Rectal smooth muscle tissue (tissue), 1 donor: ENCODE results near the gene STEAP4.

Source experiments
- H3K27ac ChIP-seq: one replicate; pipeline ENCODE4 v1.7.0; 2013; ENCODE audit warnings: low read depth, low read length, inconsistent platforms
- H3K27me3 ChIP-seq: one replicate; pipeline ENCODE4 v1.7.0; 2013; ENCODE audit warnings: low read length; ENCODE audit not compliant: control insufficient read depth, insufficient read depth
- H3K36me3 ChIP-seq: one replicate; pipeline ENCODE4 v1.7.0; 2013; ENCODE audit warnings: low read length; ENCODE audit not compliant: control insufficient read depth, insufficient read depth
- H3K4me1 ChIP-seq: one replicate; pipeline ENCODE4 v1.7.0; 2013; ENCODE audit warnings: low read length; ENCODE audit not compliant: control insufficient read depth, insufficient read depth
- H3K4me3 ChIP-seq: one replicate; pipeline ENCODE4 v1.7.0; 2013; ENCODE audit warnings: low read length
- H3K9ac ChIP-seq: one replicate; pipeline ENCODE4 v1.7.0; 2013; ENCODE audit warnings: low read length

Gene STEAP4

DNA sequence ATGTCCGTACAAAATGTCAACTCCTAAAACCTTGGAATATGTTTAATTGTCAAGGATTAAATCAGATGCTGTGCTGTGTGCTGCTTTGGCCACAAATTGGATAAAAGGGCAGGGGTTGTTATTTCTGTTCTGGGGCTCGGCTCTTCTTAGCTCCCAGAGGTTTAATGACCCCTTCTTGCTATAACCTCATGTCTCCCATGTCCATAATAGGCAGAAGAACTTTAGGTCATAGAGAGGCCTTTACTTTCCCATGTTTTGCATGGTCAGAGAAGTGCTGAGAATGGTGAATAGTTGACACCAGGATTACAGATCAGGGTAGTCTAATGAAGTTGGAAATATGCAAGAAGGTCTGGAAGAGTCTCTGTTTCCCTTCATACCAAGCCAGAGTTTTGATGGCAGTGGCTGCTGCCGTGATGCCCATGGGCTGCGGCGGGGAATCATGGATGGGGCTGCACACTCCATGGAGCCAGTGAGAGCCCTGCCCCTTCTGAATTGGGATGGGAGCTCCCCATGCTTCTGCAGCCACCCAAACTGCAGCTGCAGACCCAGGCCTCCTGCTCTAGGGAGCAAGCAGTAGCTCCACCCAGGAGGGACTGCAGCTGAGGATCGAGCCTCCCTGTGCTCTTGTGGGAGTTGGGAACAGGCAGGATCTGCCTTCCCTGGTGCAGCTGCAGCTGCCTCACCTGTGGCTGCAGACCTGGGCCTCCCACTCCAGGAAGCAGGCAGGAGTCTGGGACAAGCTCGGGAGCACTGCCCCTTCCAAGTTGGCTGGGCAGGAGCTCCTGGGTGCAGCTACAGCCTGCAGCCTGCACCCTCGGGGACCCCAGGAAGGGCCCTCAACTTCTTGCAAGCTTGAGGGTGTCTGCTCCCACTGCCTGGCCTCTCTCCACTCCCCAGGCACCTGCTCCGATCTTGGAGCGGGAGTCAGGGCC is 23.1 kb upstream of the STEAP4 start:
- Histone ChIP-seq H3K4me3 (no peak overlapping the region), H3K4me1 (no peaks in the 10 kb centered on the region), H3K9ac (no peak overlapping the region), H3K36me3 (no peaks in the 10 kb centered on the region), H3K27ac (no peak overlapping the region), H3K27me3 (no peaks in the 10 kb centered on the region)

DNA sequence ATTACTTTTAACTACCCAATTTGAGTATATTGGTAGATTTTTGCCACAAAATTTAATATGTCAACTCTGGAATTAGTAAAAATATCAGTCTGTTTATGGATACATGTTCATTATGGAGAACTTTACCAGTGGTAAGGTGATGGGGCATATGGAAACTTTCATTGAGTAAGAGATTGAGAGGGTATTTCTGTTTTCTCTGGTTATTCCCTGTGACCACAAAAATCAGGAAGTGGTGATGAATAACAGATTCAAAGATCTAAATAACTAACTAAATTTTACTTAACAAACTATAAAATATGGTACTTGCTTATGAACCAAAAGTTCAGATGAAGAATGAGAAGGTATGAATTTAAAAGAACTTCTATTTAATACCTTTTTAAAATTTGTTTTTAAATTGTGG is 22.1 kb upstream of the STEAP4 start:
- Histone ChIP-seq H3K27me3 (no peaks in the 10 kb centered on the region), H3K36me3 (no peaks in the 10 kb centered on the region), H3K4me1 (no peaks in the 10 kb centered on the region), H3K27ac (no peak overlapping the region), H3K4me3 (no peak overlapping the region), H3K9ac (no peak overlapping the region)

DNA sequence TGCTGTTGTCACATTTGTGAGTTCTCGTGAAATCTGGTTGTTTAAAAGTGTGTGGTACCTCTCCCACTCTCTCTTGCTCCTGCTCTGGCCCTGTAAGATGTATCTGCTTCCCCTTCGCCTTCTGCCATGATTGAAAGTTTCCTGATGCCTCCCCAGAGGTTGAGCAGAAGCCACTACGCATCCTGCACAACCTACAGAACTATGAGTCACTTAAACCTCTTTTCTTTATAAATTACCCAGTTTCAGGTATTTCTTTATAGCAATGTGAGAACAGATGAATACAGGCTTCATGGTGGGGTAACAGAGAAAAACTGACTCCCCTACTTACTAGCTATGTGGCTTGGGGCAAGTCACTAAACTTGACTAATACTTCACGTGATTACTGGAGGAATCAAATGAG is 18.0 kb upstream of the STEAP4 start:
- no peaks in the 10 kb centered on the region for H3K27me3 ChIP-seq
- H3K4me3 ChIP-seq, result no peak overlapping the region
- no peaks in the 10 kb centered on the region for H3K4me1 ChIP-seq
- H3K27ac ChIP-seq, result no peak overlapping the region
- no peaks in the 10 kb centered on the region for H3K36me3 ChIP-seq
- no peak overlapping the region for H3K9ac ChIP-seq

DNA sequence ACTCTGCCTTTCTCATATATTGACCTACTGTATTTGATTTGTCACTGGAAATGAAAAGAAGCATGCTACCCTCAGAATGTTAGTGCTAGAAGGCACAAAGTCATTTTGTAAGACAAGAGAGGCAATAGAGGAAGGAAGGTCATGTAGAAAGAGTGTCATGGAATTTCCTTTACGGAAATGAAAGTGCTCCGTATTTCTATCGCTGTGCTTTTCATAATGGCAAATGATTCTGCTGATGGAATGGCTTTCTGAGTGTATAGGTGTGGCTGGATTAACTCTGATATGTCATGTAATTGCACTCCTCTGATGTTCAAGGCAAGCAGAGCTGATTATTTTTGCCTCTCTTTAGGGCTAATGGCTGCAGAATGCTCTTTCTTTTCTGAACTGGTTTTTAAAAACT is 15.5 kb upstream of the STEAP4 start:
- Histone ChIP-seq H3K9ac (no peak overlapping the region), H3K27me3 (no peaks in the 10 kb centered on the region), H3K4me1 (no peaks in the 10 kb centered on the region), H3K27ac (no peak overlapping the region), H3K4me3 (no peak overlapping the region), H3K36me3 (no peaks in the 10 kb centered on the region)

DNA sequence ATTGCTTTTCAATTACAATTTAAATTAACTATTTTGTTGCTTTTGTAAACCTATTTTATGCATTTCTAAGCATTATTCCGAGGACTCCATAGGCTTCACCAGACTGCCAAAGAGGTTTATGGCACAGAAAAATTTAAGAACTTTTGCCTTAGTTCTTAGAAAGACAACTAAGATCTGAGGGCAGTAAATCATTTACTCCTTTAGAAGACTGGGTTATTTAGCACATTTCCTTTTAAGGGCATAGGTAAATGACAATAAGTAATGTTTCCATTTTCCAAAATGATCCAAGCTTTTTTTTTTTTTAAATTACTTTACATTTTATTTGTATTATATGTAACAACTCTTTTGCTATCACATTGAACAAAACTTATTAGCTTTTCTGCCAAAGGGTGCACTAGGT is 15.0 kb upstream of the STEAP4 start:
- H3K27me3 ChIP-seq, result no peaks in the 10 kb centered on the region
- no peak overlapping the region for H3K9ac ChIP-seq
- no peak overlapping the region for H3K4me3 ChIP-seq
- no peaks in the 10 kb centered on the region for H3K4me1 ChIP-seq
- H3K27ac ChIP-seq, result no peak overlapping the region
- no peaks in the 10 kb centered on the region for H3K36me3 ChIP-seq

DNA sequence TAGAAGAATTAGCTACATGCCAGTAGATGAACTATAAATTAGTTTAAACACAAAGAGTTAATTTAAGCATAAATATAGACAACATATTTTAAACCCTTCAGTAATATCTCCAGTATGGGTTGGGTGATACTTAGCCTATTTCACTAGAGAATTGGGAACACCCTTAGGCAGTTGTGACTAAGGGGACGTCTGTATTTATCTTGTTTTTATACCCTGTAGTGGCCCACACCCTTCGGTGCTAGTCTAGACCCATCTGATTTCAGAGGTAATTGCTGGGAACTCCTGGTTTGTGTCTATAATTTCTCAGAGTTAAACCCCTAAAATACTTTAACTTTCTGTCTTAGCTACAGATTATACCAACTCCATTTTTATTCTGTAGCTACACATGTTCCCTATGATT is 11.5 kb upstream of the STEAP4 start:
- no peaks in the 10 kb centered on the region for H3K4me1 ChIP-seq
- no peaks in the 10 kb centered on the region for H3K36me3 ChIP-seq
- H3K27me3 ChIP-seq, result no peaks in the 10 kb centered on the region
- H3K27ac ChIP-seq, result no peak overlapping the region
- H3K4me3 ChIP-seq, result no peak overlapping the region
- no peak overlapping the region for H3K9ac ChIP-seq

DNA sequence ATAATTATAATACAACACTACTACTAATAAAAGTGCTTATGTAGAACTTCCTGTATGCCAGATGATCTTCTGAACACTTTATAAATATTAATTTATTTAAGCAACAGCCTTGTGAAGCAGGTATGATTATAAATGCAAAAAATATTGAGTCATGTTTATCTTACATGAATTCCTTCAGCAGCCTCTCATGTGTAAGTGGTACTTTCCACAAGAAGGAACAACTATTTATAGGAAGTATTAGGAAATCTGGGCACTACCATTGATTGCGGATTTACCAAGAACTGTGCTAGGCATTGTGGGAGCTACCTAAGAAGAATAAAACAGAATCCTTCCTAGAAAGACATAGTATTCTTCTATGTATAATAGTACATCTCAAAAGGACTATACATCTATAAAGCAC is 10.7 kb upstream of the STEAP4 start:
- H3K27me3 ChIP-seq, result no peaks in the 10 kb centered on the region
- H3K4me3 ChIP-seq, result no peak overlapping the region
- no peak overlapping the region for H3K27ac ChIP-seq
- no peaks in the 10 kb centered on the region for H3K4me1 ChIP-seq
- no peak overlapping the region for H3K9ac ChIP-seq
- H3K36me3 ChIP-seq, result no peaks in the 10 kb centered on the region

DNA sequence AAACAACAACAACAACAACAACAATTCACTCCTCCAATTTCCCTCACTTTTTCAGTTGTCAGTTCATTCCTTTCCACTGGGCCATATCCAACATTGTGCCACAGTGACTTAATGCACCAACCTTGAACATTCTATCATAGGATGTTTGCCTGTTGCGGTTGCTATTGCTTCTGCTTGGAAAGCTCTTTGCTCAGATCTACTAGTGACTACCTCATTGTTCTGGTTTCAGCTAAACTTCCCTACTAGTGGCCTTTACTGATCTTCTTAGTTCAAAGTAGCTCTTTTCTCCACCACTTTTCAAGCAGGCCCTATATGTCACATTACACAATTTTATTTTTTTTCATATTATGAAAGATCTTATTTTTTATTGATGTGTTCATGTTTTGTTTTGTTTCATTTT is 9.8 kb upstream of the STEAP4 start:
- Histone ChIP-seq H3K9ac (no peak overlapping the region), H3K4me1 (no peaks in the 10 kb centered on the region), H3K27ac (no peak overlapping the region), H3K4me3 (no peak overlapping the region), H3K36me3 (no peaks in the 10 kb centered on the region), H3K27me3 (no peaks in the 10 kb centered on the region)

DNA sequence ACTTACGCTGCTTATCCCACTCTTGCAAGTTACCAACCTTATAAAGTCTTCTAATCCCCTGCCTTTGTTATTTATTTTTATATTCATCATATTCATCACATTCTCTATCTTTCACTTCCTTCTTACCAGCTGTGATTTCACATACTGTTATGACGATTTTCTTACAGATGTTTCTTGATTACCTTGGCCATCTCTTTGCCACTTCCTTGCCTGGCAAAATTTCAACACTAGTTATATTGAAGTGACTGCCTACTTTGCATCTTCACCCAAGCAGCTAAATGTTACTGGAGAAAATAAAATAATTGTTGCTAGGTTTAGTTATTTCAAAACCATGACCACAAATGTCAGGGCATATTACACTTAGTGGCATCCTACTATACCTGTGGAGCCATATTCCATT is 8.8 kb upstream of the STEAP4 start:
- Histone ChIP-seq H3K36me3 (no peaks in the 10 kb centered on the region), H3K27me3 (no peaks in the 10 kb centered on the region), H3K4me1 (no peaks in the 10 kb centered on the region), H3K4me3 (no peak overlapping the region), H3K27ac (no peak overlapping the region), H3K9ac (no peak overlapping the region)

DNA sequence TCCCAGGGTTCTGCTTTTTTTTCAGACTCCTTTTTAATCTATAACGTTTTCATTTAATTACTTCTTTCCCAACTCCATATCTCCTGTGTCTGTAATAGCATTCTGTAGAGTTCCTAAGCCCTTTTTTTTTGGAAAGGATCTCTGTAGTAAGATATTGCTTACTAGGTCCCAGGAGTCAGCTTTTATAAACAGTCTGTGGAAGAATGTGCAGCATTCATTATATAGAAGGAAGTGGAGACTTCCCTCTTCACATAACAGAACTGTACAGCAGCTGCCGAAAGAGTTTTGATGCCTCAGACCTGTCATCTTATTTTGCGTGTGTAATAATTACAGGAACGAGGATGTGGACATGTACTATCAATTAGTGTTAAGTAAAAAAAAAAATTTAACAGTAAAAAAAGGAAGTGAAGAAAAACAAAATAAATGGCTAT is 7.4 kb upstream of the STEAP4 start:
- H3K4me3 ChIP-seq, result no peak overlapping the region
- no peaks in the 10 kb centered on the region for H3K36me3 ChIP-seq
- H3K27ac ChIP-seq, result no peak overlapping the region
- no peaks in the 10 kb centered on the region for H3K27me3 ChIP-seq
- no peaks in the 10 kb centered on the region for H3K4me1 ChIP-seq
- no peak overlapping the region for H3K9ac ChIP-seq

DNA sequence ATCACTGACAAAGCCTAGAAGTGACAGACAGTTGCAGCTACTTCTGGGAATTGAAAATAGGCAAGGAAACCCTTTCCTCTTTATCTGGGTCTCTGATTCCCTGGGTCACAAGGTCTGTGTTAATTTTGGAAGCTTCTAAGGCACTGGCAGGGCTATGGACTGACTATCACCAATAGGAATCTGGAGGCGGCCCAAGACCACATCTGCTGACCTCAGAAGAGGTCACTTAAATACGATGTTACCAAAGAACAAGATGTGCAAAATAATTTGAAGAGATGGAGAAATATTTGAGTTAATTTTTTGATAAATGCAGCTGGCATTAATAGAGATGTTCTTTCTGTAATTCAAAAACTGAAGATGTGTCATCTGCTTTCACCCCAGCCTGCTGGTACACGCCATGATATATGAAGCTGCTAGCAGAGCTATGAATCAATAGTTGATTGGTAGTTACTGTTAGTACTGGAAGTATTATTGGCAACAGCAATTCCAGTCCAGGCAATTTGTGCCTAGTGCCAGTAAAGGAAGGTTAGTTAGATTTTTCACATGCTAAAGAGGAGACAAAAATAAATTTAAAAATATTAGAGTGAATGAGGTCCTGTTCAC is 5.5 kb upstream of the STEAP4 start:
- no peaks in the 10 kb centered on the region for H3K27me3 ChIP-seq
- no peak overlapping the region for H3K4me3 ChIP-seq

DNA sequence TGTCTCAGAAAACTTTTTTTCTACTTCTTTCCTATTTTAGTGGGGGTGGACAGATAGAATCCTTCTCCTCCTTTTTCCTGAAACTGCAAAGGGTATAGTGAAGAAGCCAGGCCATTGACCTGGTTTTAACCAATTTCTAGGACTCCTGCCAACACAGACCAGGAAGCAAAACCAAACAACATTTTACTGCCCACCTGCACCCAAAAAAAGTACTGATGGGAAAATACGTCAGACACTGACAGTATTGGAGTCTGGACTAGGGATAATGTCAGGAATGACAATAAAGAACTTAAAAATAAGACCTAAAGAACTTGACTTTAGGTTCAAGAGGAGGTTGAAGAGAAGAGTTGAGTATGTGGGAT is 5.0 kb upstream of the STEAP4 start:
- no peaks in the 10 kb centered on the region for H3K27me3 ChIP-seq
- H3K36me3 ChIP-seq, result no peaks in the 10 kb centered on the region
- no peaks in the 10 kb centered on the region for H3K4me1 ChIP-seq
- H3K4me3 ChIP-seq, result no peak overlapping the region
- H3K9ac ChIP-seq, result no peak overlapping the region
- no peak overlapping the region for H3K27ac ChIP-seq

More for the DNA sequence above, 5.5 kb upstream of the STEAP4 start:
- H3K27ac ChIP-seq, result no peak overlapping the region
- H3K9ac ChIP-seq, result no peak overlapping the region
- H3K36me3 ChIP-seq, result no peaks in the 10 kb centered on the region
- no peaks in the 10 kb centered on the region for H3K4me1 ChIP-seq
